HL-60 (cell line): Measurements from ENCODE around the gene POSTN.

Experiments used
- CTCF ChIP-seq: IDR thresholded peaks from one replicate; pipeline ENCODE4 v1.5.1; 2011; ENCODE audit warnings: low read length, control low read depth, inconsistent platforms; ENCODE audit not compliant: insufficient read depth
- POLR2AphosphoS5 ChIP-seq: IDR thresholded peaks from 2 replicates; pipeline ENCODE4 v1.6.1; 2012; ENCODE audit warnings: low read depth
- REST ChIP-seq: IDR thresholded peaks from 2 replicates; pipeline ENCODE4 v1.6.1; 2012; ENCODE audit warnings: low read depth; ENCODE audit not compliant: insufficient replicate concordance

DNA sequence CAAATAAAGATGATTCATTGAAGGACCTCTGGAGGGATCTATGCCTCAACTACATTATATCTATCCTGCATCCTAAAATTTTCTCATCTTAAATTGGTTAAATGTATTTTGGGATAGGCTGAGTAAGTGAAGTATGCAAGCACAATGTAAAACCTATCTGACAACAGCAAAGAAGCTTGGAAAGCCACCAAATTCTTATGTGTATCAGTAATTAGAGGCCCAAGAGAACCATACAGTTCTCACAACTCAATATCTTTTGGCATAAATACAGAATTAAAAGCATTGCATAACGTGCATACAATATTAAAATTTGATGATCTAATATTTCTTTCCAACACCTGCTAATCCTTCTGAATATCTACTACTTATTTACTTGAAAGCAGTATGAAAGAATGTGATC lies 13.0 kb downstream of the POSTN start:
- no peak for TF ChIP-seq REST
- TF ChIP-seq CTCF, result no peak
- no peak for TF ChIP-seq POLR2AphosphoS5
